HG02759 (cell line): ENCODE results near the gene IFT122.
A peak's percentile ranks its signal among the peaks of the same experiment; 100 is the strongest.
"Not testable (repeated sequence)": the region's sequence is repeated elsewhere in the genome, so short reads cannot be mapped to it uniquely, and the experiment has no call there.

ENCODE experiments used
- ATAC-seq: cut with Tn5 transposase; IDR thresholded peaks from one replicate; pipeline ENCODE4 v1.9.1; 2021; ENCODE audit warnings: mild to moderate bottlenecking, moderate library complexity; ENCODE audit not compliant: unreplicated experiment

Gene IFT122

GRCh38 chr3:129439817-129440617 is at the start of gene IFT122, which contains the start of gene MBD4:
IFT122 (plus strand) TSS chr3:129440224; CDS start chr3:129440331, 107 bp downstream.
MBD4 (minus strand) TSS chr3:129439948; CDS start chr3:129439833, 115 bp downstream.
- ATAC-seq, result peak; percentile 92

GRCh38 chr3:129391583-129391982 is 48.4 kb upstream of the IFT122 start:
- not testable (repeated sequence) for ATAC-seq

GRCh38 chr3:129392106-129392887 is 47.7 kb upstream of the IFT122 start:
- ATAC-seq, result not testable (repeated sequence)

GRCh38 chr3:129393271-129393670 is 46.8 kb upstream of the IFT122 start:
- no peak for ATAC-seq

- ATAC-seq, result not testable (repeated sequence)
Measured at GRCh38 chr3:129393760-129394564, 46.1 kb upstream of the IFT122 start.

GRCh38 chr3:129398803-129399144 is 41.2 kb upstream of the IFT122 start:
- peak; percentile 20 for ATAC-seq

GRCh38 chr3:129399145-129399894 is 40.7 kb upstream of the IFT122 start:
- peak; percentile 87 for ATAC-seq

GRCh38 chr3:129399895-129400357 is 40.1 kb upstream of the IFT122 start:
- peak; percentile 21 for ATAC-seq

GRCh38 chr3:129402210-129402609 is 37.8 kb upstream of the IFT122 start:
- no peak for ATAC-seq

GRCh38 chr3:129402616-129403015 is 37.4 kb upstream of the IFT122 start:
- no peak for ATAC-seq

- ATAC-seq, result no peak
Measured at GRCh38 chr3:129403450-129403849, 36.6 kb upstream of the IFT122 start.

- no peak for ATAC-seq
Measured at GRCh38 chr3:129404130-129404529, 35.9 kb upstream of the IFT122 start.

GRCh38 chr3:129404610-129405009 is 35.4 kb upstream of the IFT122 start:
- peak; percentile 57 for ATAC-seq

- ATAC-seq, result no peak
Measured at GRCh38 chr3:129409541-129409940, 30.5 kb upstream of the IFT122 start.

- no peak for ATAC-seq
Measured at GRCh38 chr3:129410971-129411370, 29.1 kb upstream of the IFT122 start.

- ATAC-seq, result no peak
Measured at GRCh38 chr3:129412542-129413198, 27.4 kb upstream of the IFT122 start.

GRCh38 chr3:129413238-129413637 is 26.8 kb upstream of the IFT122 start:
- ATAC-seq, result not testable (repeated sequence)

- peak; percentile 95 for ATAC-seq
Measured at GRCh38 chr3:129413687-129414506, 26.1 kb upstream of the IFT122 start.

GRCh38 chr3:129415378-129415777 is 24.6 kb upstream of the IFT122 start:
- ATAC-seq, result no peak
